Mesenchymal stem cell (in vitro differentiated cells and primary cell): ENCODE measurements around the gene ROBO3.

ENCODE experiments used
- DNase-seq: peaks from one replicate; pipeline ENCODE4 v3.0.0-alpha.2; 2013
- H2AFZ ChIP-seq: one replicate; pipeline ENCODE4 v1.6.1; 2013; ENCODE audit warnings: low read depth, mild to moderate bottlenecking, control low read depth, inconsistent platforms, low read length, moderate library complexity
- H2AK5ac ChIP-seq: 2 replicates; pipeline ENCODE4 v1.6.1; 2013; ENCODE audit warnings: low read length, moderate library complexity, mild to moderate bottlenecking, inconsistent platforms; ENCODE audit not compliant: severe bottlenecking
- H2BK120ac ChIP-seq: one replicate; pipeline ENCODE4 v1.6.1; 2013; ENCODE audit warnings: low read depth, mild to moderate bottlenecking, inconsistent platforms, low read length, moderate library complexity
- H2BK12ac ChIP-seq, 2 experiments: one replicate each; pipeline ENCODE4 v1.6.1; 2013; ENCODE audit warnings: inconsistent platforms in 2 of 2, low read length in 2 of 2, mild to moderate bottlenecking in 2 of 2, moderate library complexity in 2 of 2, control low read depth in 1 of 2
- H2BK15ac ChIP-seq: one replicate; pipeline ENCODE4 v1.6.1; 2013; ENCODE audit warnings: mild to moderate bottlenecking, low read depth, inconsistent platforms; ENCODE audit not compliant: poor library complexity, severe bottlenecking
- H2BK5ac ChIP-seq: 2 replicates; pipeline ENCODE4 v1.6.1; 2013; ENCODE audit warnings: low read depth, mild to moderate bottlenecking, low read length, control low read depth, inconsistent platforms; ENCODE audit not compliant: poor library complexity, severe bottlenecking
- H3K14ac ChIP-seq, 2 experiments: one replicate each; pipeline ENCODE4 v1.6.1; 2013; ENCODE audit warnings: inconsistent platforms in 2 of 2, low read length in 2 of 2, control low read depth in 1 of 2, mild to moderate bottlenecking in 1 of 2, moderate library complexity in 1 of 2
- H3K18ac ChIP-seq, 2 experiments: one replicate each; pipeline ENCODE4 v1.6.1; 2013; ENCODE audit warnings: inconsistent platforms in 2 of 2, low read length in 2 of 2, control low read depth in 1 of 2, low read depth in 1 of 2, mild to moderate bottlenecking in 1 of 2
- H3K23ac ChIP-seq, 2 experiments: one replicate each; pipeline ENCODE4 v1.6.1; 2013; ENCODE audit warnings: inconsistent platforms in 2 of 2, low read length in 2 of 2, mild to moderate bottlenecking in 2 of 2, moderate library complexity in 2 of 2, control low read depth in 1 of 2
- H3K27ac ChIP-seq: 2 replicates; pipeline ENCODE4 v1.5.1; 2013; ENCODE audit warnings: mild to moderate bottlenecking, moderate library complexity, low read length, control low read depth, inconsistent platforms; ENCODE audit not compliant: poor library complexity, severe bottlenecking
- H3K27me3 ChIP-seq, 2 experiments: 2 replicates each; pipeline versions ENCODE4 v1.6.1 to v1.7.0; 2013; ENCODE audit warnings: low read length in 2 of 2, mild to moderate bottlenecking in 2 of 2, moderate library complexity in 2 of 2, control low read depth in 1 of 2, inconsistent platforms in 1 of 2; ENCODE audit not compliant: control insufficient read depth in 1 of 2, insufficient read depth in 1 of 2
- H3K36me3 ChIP-seq, 2 experiments: 2 replicates each; pipeline versions ENCODE4 v1.6.1 to v1.7.0; 2013; ENCODE audit warnings: low read length in 2 of 2, control low read depth in 1 of 2, inconsistent platforms in 1 of 2, low read depth in 1 of 2, mild to moderate bottlenecking in 1 of 2; ENCODE audit not compliant: insufficient read depth in 2 of 2, control insufficient read depth in 1 of 2
- H3K4ac ChIP-seq, 2 experiments: one replicate each; pipeline ENCODE4 v1.6.1; 2013; ENCODE audit warnings: inconsistent platforms in 2 of 2, low read length in 2 of 2, mild to moderate bottlenecking in 2 of 2, moderate library complexity in 2 of 2, control low read depth in 1 of 2, low read depth in 1 of 2
- H3K4me1 ChIP-seq: 2 replicates; pipeline ENCODE4 v1.6.1; 2013; ENCODE audit warnings: low read depth, low read length, control low read depth; ENCODE audit not compliant: control insufficient read depth, insufficient read depth
- H3K4me2 ChIP-seq: 2 replicates; pipeline ENCODE4 v1.6.1; 2013; ENCODE audit warnings: low read length, mild to moderate bottlenecking, inconsistent platforms; ENCODE audit not compliant: poor library complexity, severe bottlenecking
- H3K4me3 ChIP-seq, 2 experiments: 2 replicates each; pipeline versions ENCODE4 v1.5.1 to v1.7.0; 2013; ENCODE audit warnings: low read length in 2 of 2, mild to moderate bottlenecking in 2 of 2, control low read depth in 1 of 2, low read depth in 1 of 2; ENCODE audit not compliant: insufficient read depth in 1 of 2
- H3K79me1 ChIP-seq: replicated peaks from 2 replicates; pipeline ENCODE4 v1.6.1; 2013; ENCODE audit warnings: mild to moderate bottlenecking, control low read depth, low read length, inconsistent platforms; ENCODE audit not compliant: poor library complexity, severe bottlenecking
- H3K9ac ChIP-seq: 2 replicates; pipeline ENCODE4 v1.7.0; 2013; ENCODE audit warnings: mild to moderate bottlenecking, low read length, moderate library complexity
- H3K9me3 ChIP-seq: 2 replicates; pipeline ENCODE4 v1.7.0; 2013; ENCODE audit warnings: mild to moderate bottlenecking, low read length; ENCODE audit not compliant: control insufficient read depth
- H4K8ac ChIP-seq: one replicate; pipeline ENCODE4 v1.6.1; 2013; ENCODE audit warnings: inconsistent platforms, mild to moderate bottlenecking, low read length, moderate library complexity
- H4K91ac ChIP-seq: one replicate; pipeline ENCODE4 v1.6.1; 2013; ENCODE audit warnings: mild to moderate bottlenecking, low read length, inconsistent platforms
- WGBS: methylation state at CpG from one replicate; pipeline ENCODE4 v1.1.7; 2013; ENCODE audit warnings: mixed read lengths; 5-methylcytosine and 5-hydroxymethylcytosine counted together

ROBO3 gene

DNA sequence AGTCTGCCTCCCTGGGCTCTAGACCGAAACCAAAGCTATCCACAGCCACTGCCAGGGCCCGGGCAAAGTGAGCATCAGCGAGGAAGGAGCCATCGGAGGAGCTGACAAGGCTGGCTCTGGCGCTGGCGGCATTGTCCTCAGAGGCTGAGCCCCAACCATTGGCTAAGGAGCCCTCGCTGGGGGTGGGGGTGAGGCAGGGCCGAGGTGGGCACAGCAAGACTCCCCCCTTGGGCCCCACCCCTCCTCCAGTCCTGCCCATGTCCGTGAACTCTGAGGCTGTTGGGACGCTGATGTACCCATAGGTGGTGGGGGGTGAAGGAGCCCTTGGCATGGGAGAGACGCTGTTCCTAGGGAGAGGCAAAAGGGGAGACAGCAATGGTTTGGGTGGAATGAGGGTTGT lies 21.2 kb downstream of the ROBO3 start:
- H3K79me1 ChIP-seq, result no peaks in the 10 kb centered on the region
- no peak overlapping the region for H2AK5ac ChIP-seq
- H3K14ac ChIP-seq, result no peak overlapping the region
- no peak overlapping the region for H3K27ac ChIP-seq
- H2BK12ac ChIP-seq, result no peak overlapping the region
- H3K27me3 ChIP-seq, result peaks cover 0 to 9% of the 10 kb centered on the region in 2 experiments
- no peak overlapping the region for H2BK5ac ChIP-seq
- H2AFZ ChIP-seq, result no peak overlapping the region
- no peak overlapping the region for H3K18ac ChIP-seq
- H3K4ac ChIP-seq, result no peak overlapping the region
- peaks cover 5% of the 10 kb centered on the region for H3K4me1 ChIP-seq
- H3K9me3 ChIP-seq, result no peaks in the 10 kb centered on the region
- H3K23ac ChIP-seq, result peak overlapping the region in 1 of 2 experiments; percentile 54
- H3K4me2 ChIP-seq, result no peak overlapping the region
- H3K9ac ChIP-seq, result no peak overlapping the region
- H4K8ac ChIP-seq, result no peak overlapping the region
- 93% methylated on average over 10 of the region's 11 CpGs for WGBS
- H3K4me3 ChIP-seq, result no peak overlapping the region
- no peak for DNase-seq
- no peak overlapping the region for H2BK15ac ChIP-seq
- peaks cover 0 to 10% of the 10 kb centered on the region in 2 experiments for H3K36me3 ChIP-seq
- no peak overlapping the region for H2BK120ac ChIP-seq
- no peak overlapping the region for H4K91ac ChIP-seq

DNA sequence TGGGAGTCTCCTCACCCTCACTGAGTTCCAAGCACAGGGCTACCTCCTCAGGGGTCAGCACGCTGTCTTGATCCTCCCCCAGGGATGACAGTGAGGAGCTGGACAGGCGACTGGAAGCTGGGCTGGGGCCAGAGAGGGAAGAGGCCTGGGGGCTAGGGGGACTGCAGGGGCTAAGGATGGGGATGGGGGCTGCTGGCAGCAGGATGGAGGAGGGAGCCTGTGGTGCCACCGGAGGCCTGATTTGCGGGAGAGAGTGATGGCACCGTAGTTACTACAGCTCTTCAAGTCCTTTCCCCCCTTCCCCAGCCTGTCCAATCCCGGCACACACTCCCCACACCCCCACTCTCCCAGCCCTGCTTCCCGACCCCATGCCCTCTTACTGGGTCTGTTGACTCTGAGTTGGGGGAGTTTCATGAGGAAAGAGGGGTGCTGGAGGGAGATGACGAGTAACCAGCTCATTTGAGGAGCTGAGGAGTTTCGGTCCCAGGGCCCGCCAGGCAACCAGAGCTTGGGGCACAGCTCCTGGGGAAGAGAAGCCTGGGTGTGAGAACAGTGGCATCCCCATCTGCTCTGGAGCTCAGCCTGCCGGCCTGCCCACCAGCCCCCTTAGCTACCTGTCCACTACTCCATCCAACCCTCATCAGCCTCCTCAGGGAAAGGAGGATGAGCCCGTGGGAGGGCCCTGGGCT lies 21.9 kb downstream of the ROBO3 start:
- DNase-seq, result no peak
- no peak overlapping the region for H2BK120ac ChIP-seq
- no peaks in the 10 kb centered on the region for H3K79me1 ChIP-seq
- no peak overlapping the region for H2BK12ac ChIP-seq
- H3K27me3 ChIP-seq, result peaks cover 0 to 12% of the 10 kb centered on the region in 2 experiments
- H2AK5ac ChIP-seq, result no peak overlapping the region
- no peak overlapping the region for H3K14ac ChIP-seq
- H2AFZ ChIP-seq, result no peak overlapping the region
- H3K4me2 ChIP-seq, result no peak overlapping the region
- peaks cover 5% of the 10 kb centered on the region for H3K4me1 ChIP-seq
- H3K18ac ChIP-seq, result no peak overlapping the region
- no peak overlapping the region for H4K8ac ChIP-seq
- no peak overlapping the region for H3K27ac ChIP-seq
- no peak overlapping the region for H4K91ac ChIP-seq
- no peak overlapping the region for H2BK5ac ChIP-seq
- no peak overlapping the region for H3K4ac ChIP-seq
- no peak overlapping the region for H3K23ac ChIP-seq
- no peak overlapping the region for H3K9ac ChIP-seq
- H3K9me3 ChIP-seq, result no peaks in the 10 kb centered on the region
- H2BK15ac ChIP-seq, result no peak overlapping the region
- peaks cover 0 to 10% of the 10 kb centered on the region in 2 experiments for H3K36me3 ChIP-seq
- 90% methylated on average over 7 of the region's 12 CpGs for WGBS
- H3K4me3 ChIP-seq, result no peak overlapping the region

DNA sequence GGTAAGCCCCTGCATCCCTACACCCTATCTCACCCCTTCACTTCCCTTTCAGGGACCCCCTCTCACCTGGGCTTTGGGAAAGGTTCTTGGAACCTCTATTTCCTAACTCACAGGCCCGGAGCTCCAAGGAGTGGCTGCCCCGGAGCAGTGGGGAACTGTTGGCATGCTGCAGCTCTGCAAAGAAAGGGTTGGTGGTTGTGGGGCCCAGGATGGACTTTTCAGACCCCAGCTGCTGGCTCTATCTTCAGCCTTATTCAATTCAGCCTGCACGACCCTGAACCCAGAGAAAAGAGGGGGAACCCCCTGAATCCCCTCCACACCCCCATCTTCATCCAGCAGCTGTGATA lies 22.4 kb downstream of the ROBO3 start:
- H3K23ac ChIP-seq, result no peak overlapping the region
- no peak overlapping the region for H3K9ac ChIP-seq
- no peak overlapping the region for H4K8ac ChIP-seq
- no peaks in the 10 kb centered on the region for H3K79me1 ChIP-seq
- H2BK5ac ChIP-seq, result no peak overlapping the region
- no peak overlapping the region for H3K4me3 ChIP-seq
- H3K27ac ChIP-seq, result no peak overlapping the region
- no peak overlapping the region for H2AFZ ChIP-seq
- DNase-seq, result no peak
- no peak overlapping the region for H2AK5ac ChIP-seq
- WGBS, result 100% methylated on average over 1 of the region's 3 CpGs
- no peak overlapping the region for H2BK120ac ChIP-seq
- no peak overlapping the region for H4K91ac ChIP-seq
- no peak overlapping the region for H3K4me2 ChIP-seq
- peaks cover 0 to 10% of the 10 kb centered on the region in 2 experiments for H3K36me3 ChIP-seq
- H2BK15ac ChIP-seq, result no peak overlapping the region
- H2BK12ac ChIP-seq, result no peak overlapping the region
- H3K14ac ChIP-seq, result no peak overlapping the region
- H3K27me3 ChIP-seq, result peaks cover 0 to 17% of the 10 kb centered on the region in 2 experiments
- H3K18ac ChIP-seq, result no peak overlapping the region
- peaks cover 2% of the 10 kb centered on the region for H3K4me1 ChIP-seq
- no peaks in the 10 kb centered on the region for H3K9me3 ChIP-seq
- no peak overlapping the region for H3K4ac ChIP-seq

DNA sequence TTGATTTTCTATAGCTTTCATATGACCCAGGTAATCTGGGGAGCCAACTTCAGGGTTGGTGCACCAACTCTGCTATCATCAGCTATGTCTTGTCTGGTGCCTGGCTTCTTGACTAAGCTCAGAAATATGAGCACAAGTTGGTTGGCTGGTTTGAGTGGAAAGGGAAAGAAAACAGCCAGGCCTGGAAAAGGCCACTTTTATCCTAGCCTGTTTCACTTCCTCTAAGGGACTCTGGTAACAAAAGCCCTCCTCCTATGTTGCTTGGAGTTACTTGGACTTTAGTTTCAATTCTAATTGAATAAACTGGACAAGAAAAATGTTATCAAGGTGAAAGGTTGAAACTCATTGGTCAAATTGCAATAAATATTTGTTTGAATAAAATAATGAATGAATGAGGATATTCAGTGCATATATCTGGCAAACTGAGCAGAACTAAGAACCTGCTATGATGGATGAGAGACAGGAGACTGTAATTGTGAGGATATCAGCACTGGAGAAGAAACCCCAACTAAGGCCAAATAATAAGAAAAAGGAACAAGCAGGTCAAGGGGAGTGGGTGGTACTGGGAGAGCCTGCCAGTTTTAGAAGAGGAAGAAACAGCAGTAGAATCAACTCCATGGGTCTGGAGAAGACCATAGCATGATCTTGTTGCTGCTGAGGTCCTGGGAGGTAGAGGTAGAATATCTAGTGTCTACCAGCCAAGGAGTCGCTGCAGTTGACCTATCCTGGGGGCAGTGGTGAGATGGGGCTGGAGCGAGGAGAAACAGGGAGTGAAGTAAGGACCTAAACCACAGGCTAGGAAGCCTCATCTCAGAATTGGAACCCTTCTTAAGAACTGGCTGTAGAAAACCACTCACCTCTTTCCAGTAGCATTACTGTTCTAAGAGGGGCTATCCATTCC lies 24.2 kb downstream of the ROBO3 start:
- Histone ChIP-seq H2AFZ (no peak overlapping the region), H3K14ac (no peak overlapping the region), H3K23ac (no peak overlapping the region), H2BK15ac (no peak overlapping the region), H3K36me3 (peaks cover 0 to 12% of the 10 kb centered on the region in 2 experiments), H3K27ac (no peak overlapping the region), H3K4me3 (no peak overlapping the region), H3K4me2 (no peak overlapping the region), H4K8ac (no peak overlapping the region), H3K4ac (no peak overlapping the region), H3K27me3 (peaks cover 0 to 18% of the 10 kb centered on the region in 2 experiments), H3K79me1 (no peaks in the 10 kb centered on the region), H3K4me1 (no peaks in the 10 kb centered on the region), H2BK12ac (no peak overlapping the region), H2BK5ac (no peak overlapping the region), H3K9ac (no peak overlapping the region), H2AK5ac (no peak overlapping the region), H3K9me3 (no peaks in the 10 kb centered on the region), H2BK120ac (no peak overlapping the region), H4K91ac (no peak overlapping the region), H3K18ac (no peak overlapping the region)
- WGBS, result 88% methylated on average over 1 of the region's 2 CpGs
- DNase-seq, result no peak
